OCI-LY3 (cell line): ENCODE data around the gene SLC1A7.

ENCODE experiments used
- H2AFZ ChIP-seq: fragments of 200-600, 300-600 bp; shearing (Covaris generic); 2 replicates; pipeline ENCODE4 v1.6.0; 2014; ENCODE audit warnings: antibody characterized with exemption, low read depth, low read length
- H3K27ac ChIP-seq: fragments of 200-600, 300-600 bp; sonication (generic); 2 replicates; pipeline ENCODE4 v1.5.1; 2014; ENCODE audit warnings: mild to moderate bottlenecking, low read length, moderate library complexity, mixed read lengths
- H3K27me3 ChIP-seq: fragments of 200-600, 300-600 bp; sonication (generic); 2 replicates; pipeline ENCODE4 v1.6.1; 2014; ENCODE audit warnings: low read depth, low read length, mixed read lengths
- H3K36me3 ChIP-seq: fragments of 200-600, 300-600 bp; sonication (generic); replicated peaks from 2 replicates; pipeline ENCODE3; 2014; ENCODE audit warnings: low read depth, low read length, mixed read lengths
- H3K4me1 ChIP-seq: fragments of 300-600, 200-600 bp; sonication (generic); 2 replicates; pipeline ENCODE4 v1.6.1; 2014; ENCODE audit warnings: low read length, mixed read lengths
- H3K4me2 ChIP-seq: fragments of 200-600, 300-600 bp; sonication (generic); 2 replicates; pipeline ENCODE4 v1.6.1; 2014; ENCODE audit warnings: low read length, mixed read lengths
- H3K4me3 ChIP-seq: fragments of 300-600, 200-600 bp; sonication (generic); 2 replicates; pipeline ENCODE4 v1.5.1; 2014; ENCODE audit warnings: antibody characterized with exemption, mild to moderate bottlenecking, low read length, moderate library complexity
- H3K79me2 ChIP-seq: fragments of 300-600, 200-600 bp; shearing (Covaris generic); 2 replicates; pipeline ENCODE4 v1.6.1; 2014; ENCODE audit warnings: mild to moderate bottlenecking, low read length, mixed read lengths
- H3K9ac ChIP-seq: fragments of 300-600, 200-600 bp; shearing (Covaris generic); 2 replicates; pipeline ENCODE4 v1.6.0; 2014; ENCODE audit warnings: mild to moderate bottlenecking, low read length, moderate library complexity
- H3K9me3 ChIP-seq: fragments of 200-600, 300-600 bp; shearing (Covaris generic); 2 replicates; pipeline ENCODE4 v1.6.1; 2014; ENCODE audit warnings: low read length, mixed read lengths; ENCODE audit not compliant: insufficient read depth
- H4K20me1 ChIP-seq: fragments of 200-600, 300-600 bp; sonication (generic); 2 replicates; pipeline ENCODE4 v1.6.1; 2016; ENCODE audit warnings: low read length, mixed read lengths; ENCODE audit not compliant: insufficient read depth
- CTCF ChIP-seq: fragments of 200-600, 300-600 bp; sonication (generic); IDR thresholded peaks from 2 replicates; pipeline ENCODE4 v1.5.1; 2014; ENCODE audit warnings: antibody characterized with exemption, low read length, low read depth
- EZH2phosphoT487 ChIP-seq: fragments of 200-600 bp; shearing (Covaris generic); IDR thresholded peaks from 2 replicates; pipeline ENCODE4 v1.6.1; 2018; ENCODE audit warnings: antibody characterized with exemption, mixed run types, low read depth

Gene SLC1A7

GRCh38 chr1:53047737-53048736 is 94.4 kb downstream of the SLC1A7 start:
- Histone ChIP-seq H3K4me2 (no peak overlapping the region), H3K79me2 (no peaks in the 10 kb centered on the region), H3K4me3 (no peak overlapping the region), H2AFZ (no peak overlapping the region), H4K20me1 (no peaks in the 10 kb centered on the region), H3K9me3 (no peaks in the 10 kb centered on the region), H3K27me3 (no peaks in the 10 kb centered on the region), H3K4me1 (no peaks in the 10 kb centered on the region), H3K36me3 (no peaks in the 10 kb centered on the region), H3K27ac (no peak overlapping the region), H3K9ac (no peak overlapping the region)
- TF ChIP-seq CTCF (no peak), EZH2phosphoT487 (no peak)

- Histone ChIP-seq H3K79me2 (no peaks in the 10 kb centered on the region), H3K9me3 (no peaks in the 10 kb centered on the region), H3K9ac (no peak overlapping the region), H3K4me1 (no peaks in the 10 kb centered on the region), H3K27me3 (no peaks in the 10 kb centered on the region), H3K4me3 (no peak overlapping the region), H2AFZ (no peak overlapping the region), H3K36me3 (no peaks in the 10 kb centered on the region), H4K20me1 (no peaks in the 10 kb centered on the region), H3K4me2 (no peak overlapping the region), H3K27ac (no peak overlapping the region)
- TF ChIP-seq CTCF (no peak), EZH2phosphoT487 (no peak)
These were observed 95.5 kb downstream of the SLC1A7 start for GRCh38 chr1:53046930-53047329.

GRCh38 chr1:53044926-53045325 is 97.5 kb downstream of the SLC1A7 start:
- no peaks in the 10 kb centered on the region for H3K36me3 ChIP-seq
- H3K4me1 ChIP-seq: no peaks in the 10 kb centered on the region
- no peak overlapping the region for H2AFZ ChIP-seq
- H3K9ac ChIP-seq: no peak overlapping the region
- no peaks in the 10 kb centered on the region for H3K27me3 ChIP-seq
- H3K27ac ChIP-seq: no peak overlapping the region
- no peak overlapping the region for H3K4me3 ChIP-seq
- H3K9me3 ChIP-seq: no peaks in the 10 kb centered on the region
- H3K4me2 ChIP-seq: no peak overlapping the region
- no peaks in the 10 kb centered on the region for H4K20me1 ChIP-seq
- TF ChIP-seq EZH2phosphoT487: no peak
- no peak for TF ChIP-seq CTCF
- H3K79me2 ChIP-seq: no peaks in the 10 kb centered on the region

GRCh38 chr1:53043271-53043670 is 99.2 kb downstream of the SLC1A7 start:
- Histone ChIP-seq H3K79me2 (no peaks in the 10 kb centered on the region), H3K36me3 (no peaks in the 10 kb centered on the region), H3K27me3 (no peaks in the 10 kb centered on the region), H3K4me3 (no peak overlapping the region), H2AFZ (no peak overlapping the region), H3K27ac (no peak overlapping the region), H3K9ac (no peak overlapping the region), H3K9me3 (no peaks in the 10 kb centered on the region), H4K20me1 (no peaks in the 10 kb centered on the region), H3K4me1 (no peaks in the 10 kb centered on the region), H3K4me2 (no peak overlapping the region)
- TF ChIP-seq CTCF (no peak), EZH2phosphoT487 (no peak)
